Ascending aorta (tissue), 2 donors: Measurements from ENCODE around the gene GSAP. TPM values are rescaled to one million over a fixed set of nuclear protein-coding genes. Genes with fewer than 3 reads are reported as not detected.

Source experiments
- DNase-seq, 2 donors: peaks; one replicate each; pipeline ENCODE4 v3.0.0-alpha.2; 2019; ENCODE audit warnings: low spot score in 2 of 2
- H3K27ac ChIP-seq, 2 donors: fragments of 200-600 bp; sonication (generic); one replicate each; pipeline ENCODE4 v1.5.1; 2016 to 2017; ENCODE audit warnings: mild to moderate bottlenecking in 1 of 2
- H3K27me3 ChIP-seq: fragments of 200-600 bp; sonication (generic); one replicate; pipeline ENCODE4 v1.5.1; 2017
- H3K36me3 ChIP-seq, 2 donors: fragments of 200-600 bp; sonication (generic); one replicate each; pipeline ENCODE4 v1.5.1; 2016
- H3K4me1 ChIP-seq, 2 donors: fragments of 200-600 bp; sonication (generic); one replicate each; pipeline ENCODE4 v1.5.1; 2016 to 2017; ENCODE audit warnings: mild to moderate bottlenecking in 1 of 2
- H3K4me3 ChIP-seq, 2 donors: fragments of 200-600 bp; sonication (generic); one replicate each; pipeline ENCODE4 v1.5.1; 2016 to 2017; ENCODE audit warnings: mild to moderate bottlenecking in 1 of 2
- H3K9me3 ChIP-seq, 2 donors: fragments of 200-600 bp; sonication (generic); one replicate each; pipeline ENCODE4 v1.5.1; 2016
- CTCF ChIP-seq, 3 experiments: fragments of 200-600 bp in 2 of 3; fragments of 450-650 bp in 1 of 3; sonication (generic) in 2 of 3; IDR thresholded peaks; one replicate each; pipeline ENCODE4 v1.5.1; 2016 to 2019; ENCODE audit warnings: antibody characterized with exemption in 3 of 3, mild to moderate bottlenecking in 1 of 3, moderate library complexity in 1 of 3
- intact Hi-C: fragments of 100-400 bp; cut with DNase I; formaldehyde crosslinking; loops from one replicate; pipeline ENCODE4 v1.15.1; 2023
- total RNA-seq: library from RNA; depleted of rRNA; stranded (reverse); fragments of >200 nt; gene quantifications from one replicate; pipeline ENCODE4 v1.1.0, GENCODE V29; 2016

Gene GSAP
- total RNA-seq, 1 donor from 2014 or later: 10.9 TPM

- no peaks in the 10 kb centered on the region for H3K4me1 ChIP-seq
- no peaks in the 10 kb centered on the region for H3K9me3 ChIP-seq
- no peak for DNase-seq
- peaks cover 0 to 5% of the 10 kb centered on the region in 2 donors for H3K36me3 ChIP-seq
- no peaks in the 10 kb centered on the region for H3K27me3 ChIP-seq
- H3K4me3 ChIP-seq: no peak overlapping the region
- no peak overlapping the region for H3K27ac ChIP-seq
- no peak for TF ChIP-seq CTCF (IDR thresholded peaks at IDR 0.05)
- intact Hi-C loops: no loop called here
Observed at GRCh38 chr7:77359599-77359998, 56.5 kb downstream of the GSAP start.

- Histone ChIP-seq H3K36me3 (no peaks in the 10 kb centered on the region), H3K27me3 (no peaks in the 10 kb centered on the region), H3K4me3 (no peak overlapping the region), H3K4me1 (no peaks in the 10 kb centered on the region), H3K27ac (no peak overlapping the region), H3K9me3 (no peaks in the 10 kb centered on the region)
- TF ChIP-seq CTCF (IDR thresholded peaks at IDR 0.05): no peak
- intact Hi-C loops: no loop called here
- DNase-seq: no peak
Observed at GRCh38 chr7:77354914-77355313, 61.2 kb downstream of the GSAP start.

- Histone ChIP-seq H3K9me3 (no peaks in the 10 kb centered on the region), H3K27ac (no peak overlapping the region), H3K27me3 (no peaks in the 10 kb centered on the region), H3K4me1 (no peaks in the 10 kb centered on the region), H3K4me3 (no peak overlapping the region), H3K36me3 (no peaks in the 10 kb centered on the region)
- no peak for TF ChIP-seq CTCF (IDR thresholded peaks at IDR 0.05)
- DNase-seq: no peak
- intact Hi-C loops: no loop called here
Observed at GRCh38 chr7:77354484-77354883, 61.7 kb downstream of the GSAP start.

GRCh38 chr7:77353911-77354310, 62.2 kb downstream of the GSAP start:
- DNase-seq: no peak
- no peak overlapping the region for H3K4me3 ChIP-seq
- H3K27ac ChIP-seq: no peak overlapping the region
- H3K27me3 ChIP-seq: no peaks in the 10 kb centered on the region
- no peaks in the 10 kb centered on the region for H3K4me1 ChIP-seq
- no peaks in the 10 kb centered on the region for H3K9me3 ChIP-seq
- intact Hi-C loops: no loop called here
- H3K36me3 ChIP-seq: no peaks in the 10 kb centered on the region
- TF ChIP-seq CTCF (IDR thresholded peaks at IDR 0.05): no peak

GRCh38 chr7:77353407-77353721, 62.8 kb downstream of the GSAP start:
- no peak for DNase-seq
- H3K9me3 ChIP-seq: no peaks in the 10 kb centered on the region
- no peak overlapping the region for H3K4me3 ChIP-seq
- H3K27ac ChIP-seq: no peak overlapping the region
- intact Hi-C loops: no loop called here
- H3K27me3 ChIP-seq: no peaks in the 10 kb centered on the region
- H3K36me3 ChIP-seq: no peaks in the 10 kb centered on the region
- no peak for TF ChIP-seq CTCF (IDR thresholded peaks at IDR 0.05)
- H3K4me1 ChIP-seq: no peaks in the 10 kb centered on the region

- Histone ChIP-seq H3K27me3 (no peaks in the 10 kb centered on the region), H3K4me1 (no peaks in the 10 kb centered on the region), H3K9me3 (no peaks in the 10 kb centered on the region), H3K36me3 (no peaks in the 10 kb centered on the region), H3K4me3 (no peak overlapping the region), H3K27ac (no peak overlapping the region)
- DNase-seq: no peak
- no peak for TF ChIP-seq CTCF (IDR thresholded peaks at IDR 0.05)
- intact Hi-C loops: no loop called here
Observed at GRCh38 chr7:77352665-77353406, 63.3 kb downstream of the GSAP start.
